ACC112 (cell line): ENCODE data around the gene CARHSP1.
"Not testable (repeated sequence)": the region's sequence is repeated elsewhere in the genome, so short reads cannot be mapped to it uniquely, and the experiment has no call there.

Experiments
- H2AFZ ChIP-seq: fragments of 200-600 bp; sonication (generic); one replicate; pipeline ENCODE4 v1.6.0; 2017; ENCODE audit warnings: antibody characterized with exemption, low read length; ENCODE audit not compliant: unreplicated experiment
- H3K27ac ChIP-seq: fragments of 200-600 bp; sonication (generic); 2 replicates; pipeline ENCODE4 v1.5.1; 2014; ENCODE audit warnings: low read depth, mild to moderate bottlenecking, antibody characterized with exemption, low read length, moderate library complexity
- H3K27me3 ChIP-seq: fragments of 200-600 bp; sonication (generic); 2 replicates; pipeline ENCODE4 v1.6.1; 2014; ENCODE audit warnings: mild to moderate bottlenecking, antibody characterized with exemption, low read length, moderate library complexity, mixed read lengths; ENCODE audit not compliant: insufficient read depth
- H3K36me3 ChIP-seq: fragments of 200-600 bp; sonication (generic); 2 replicates; pipeline ENCODE4 v1.6.1; 2016; ENCODE audit warnings: mild to moderate bottlenecking, antibody characterized with exemption, low read length, moderate library complexity, mixed read lengths; ENCODE audit not compliant: insufficient read depth
- H3K4me1 ChIP-seq: fragments of 200-600 bp; sonication (generic); one replicate; pipeline ENCODE4 v1.6.1; 2016; ENCODE audit warnings: low read length, mixed read lengths; ENCODE audit not compliant: insufficient read depth, unreplicated experiment, control insufficient read depth
- H3K4me3 ChIP-seq: fragments of 200-600 bp; sonication (generic); 2 replicates; pipeline ENCODE4 v1.5.1; 2014; ENCODE audit warnings: mild to moderate bottlenecking, low read depth, low read length
- H3K79me2 ChIP-seq: fragments of 200-600 bp; sonication (generic); one replicate; pipeline ENCODE4 v1.6.0; 2016; ENCODE audit warnings: low read length; ENCODE audit not compliant: control insufficient read depth, unreplicated experiment, insufficient read depth

The CARHSP1 gene

GRCh38 chr16:8882041-8882617 is 13.3 kb upstream of the CARHSP1 start, which contains the start of gene LITAFD:
LITAFD (plus strand) TSS chr16:8882351; CDS start chr16:8884356, 2,005 bp downstream.
- Histone ChIP-seq H3K36me3 (no peaks in the 10 kb centered on the region), H3K27ac (no peak within 1 kb of the TSS), H3K4me3 (no peak within 1 kb of the TSS), H3K4me1 (peaks cover 46% of the 10 kb centered on the region), H2AFZ (no peak within 1 kb of the TSS), H3K27me3 (no peaks in the 10 kb centered on the region), H3K79me2 (no peaks in the 10 kb centered on the region)

DNA sequence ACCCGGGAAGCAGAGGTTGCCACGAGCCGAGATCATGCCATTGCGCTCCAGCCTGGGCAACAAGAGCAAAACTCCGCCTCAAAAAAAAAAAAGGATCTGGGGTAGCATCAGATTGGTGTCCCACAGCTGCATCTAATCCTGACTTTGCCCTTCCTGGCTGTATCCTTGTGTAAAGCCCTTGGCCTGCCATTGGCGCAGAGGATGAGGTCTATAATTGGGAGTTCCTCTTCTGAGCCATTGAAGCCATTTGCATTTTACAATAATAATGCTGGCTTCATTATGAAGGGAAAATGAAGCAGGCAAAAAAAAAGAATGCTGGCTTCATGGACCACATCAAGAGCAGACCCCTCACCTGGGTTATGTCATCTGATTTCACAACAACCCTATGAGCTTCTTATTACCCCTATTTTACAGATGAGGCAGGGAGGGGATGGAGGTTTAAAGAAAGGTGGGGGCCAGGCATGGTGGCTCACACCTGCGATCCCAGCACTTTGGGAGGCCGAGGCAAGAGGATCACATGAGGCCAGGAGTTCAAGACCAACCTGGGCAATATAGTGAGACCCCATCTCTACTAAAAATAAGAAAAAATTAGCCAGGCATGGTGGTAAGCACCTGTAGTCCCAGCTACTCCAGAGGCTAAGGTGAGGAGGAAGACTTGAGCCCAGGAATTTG is 12.2 kb upstream of the CARHSP1 start:
- no peaks in the 10 kb centered on the region for H3K27me3 ChIP-seq
- no peak overlapping the region for H2AFZ ChIP-seq
- H3K4me3 ChIP-seq = no peak overlapping the region
- no peak overlapping the region for H3K27ac ChIP-seq
- no peaks in the 10 kb centered on the region for H3K36me3 ChIP-seq
- no peaks in the 10 kb centered on the region for H3K79me2 ChIP-seq
- peaks cover 34% of the 10 kb centered on the region for H3K4me1 ChIP-seq

DNA sequence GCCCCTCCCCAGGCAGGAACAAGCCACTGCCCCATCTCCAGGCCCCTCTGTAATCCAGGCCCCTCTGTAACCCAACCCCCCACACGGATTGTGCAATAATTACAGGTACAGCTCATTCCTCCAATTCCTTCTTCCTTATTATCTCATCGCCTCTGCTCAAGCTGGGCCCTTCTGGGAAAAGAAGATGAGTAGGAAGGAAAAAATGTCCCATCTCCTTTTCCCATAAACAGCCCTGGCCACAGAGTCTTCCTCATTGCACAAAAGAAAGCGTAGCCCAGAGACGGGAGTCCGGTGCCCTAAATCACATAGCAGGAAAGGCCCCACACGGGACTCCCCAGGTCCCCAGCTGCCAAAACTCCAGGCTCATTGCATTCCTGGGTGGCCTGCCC is 9.7 kb upstream of the CARHSP1 start:
- no peaks in the 10 kb centered on the region for H3K36me3 ChIP-seq
- H3K4me1 ChIP-seq = peaks cover 17% of the 10 kb centered on the region
- no peak overlapping the region for H3K4me3 ChIP-seq
- peak overlapping the region; percentile 62 for H3K27ac ChIP-seq
- no peaks in the 10 kb centered on the region for H3K79me2 ChIP-seq
- no peaks in the 10 kb centered on the region for H3K27me3 ChIP-seq
- H2AFZ ChIP-seq = peak overlapping the region; percentile 32

- Histone ChIP-seq H2AFZ (no peak overlapping the region), H3K36me3 (no peaks in the 10 kb centered on the region), H3K79me2 (no peaks in the 10 kb centered on the region), H3K27ac (peak overlapping the region; percentile 62; the same call in 1 of the 2 replicates), H3K27me3 (no peaks in the 10 kb centered on the region), H3K4me1 (peaks cover 17% of the 10 kb centered on the region), H3K4me3 (no peak overlapping the region)
Measured at GRCh38 chr16:8877894-8878522, 9.2 kb upstream of the CARHSP1 start.

DNA sequence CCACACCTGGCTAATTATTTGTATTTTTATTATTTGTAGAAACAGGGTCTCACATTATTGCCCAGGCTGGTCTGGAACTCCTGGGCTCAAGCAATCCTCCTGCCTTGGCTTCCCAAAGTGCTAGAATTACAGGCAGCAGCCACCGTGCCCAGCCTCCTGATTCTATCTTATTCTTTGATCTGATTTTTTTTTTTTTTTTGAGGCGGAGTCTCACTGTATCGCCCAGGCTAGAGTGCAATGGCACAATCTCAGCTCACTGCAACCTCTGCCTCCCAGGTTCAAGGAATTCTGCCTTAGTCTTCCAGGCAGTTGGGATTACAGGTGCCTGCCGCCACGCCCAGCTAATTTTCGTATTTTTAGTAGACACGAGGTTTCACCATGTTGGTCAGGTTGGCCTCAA is 6.5 kb upstream of the CARHSP1 start:
- not testable (repeated sequence) for H3K27ac ChIP-seq, H2AFZ ChIP-seq, H3K79me2 ChIP-seq, H3K36me3 ChIP-seq, H3K27me3 ChIP-seq, H3K4me3 ChIP-seq
- H3K4me1 ChIP-seq = peaks cover 27% of the 10 kb centered on the region

GRCh38 chr16:8874388-8874787 is 5.6 kb upstream of the CARHSP1 start:
- Histone ChIP-seq H3K79me2 (no peaks in the 10 kb centered on the region), H3K27me3 (no peaks in the 10 kb centered on the region), H2AFZ (no peak overlapping the region), H3K27ac (no peak overlapping the region), H3K4me1 (peaks cover 26% of the 10 kb centered on the region), H3K36me3 (no peaks in the 10 kb centered on the region), H3K4me3 (no peak overlapping the region)

DNA sequence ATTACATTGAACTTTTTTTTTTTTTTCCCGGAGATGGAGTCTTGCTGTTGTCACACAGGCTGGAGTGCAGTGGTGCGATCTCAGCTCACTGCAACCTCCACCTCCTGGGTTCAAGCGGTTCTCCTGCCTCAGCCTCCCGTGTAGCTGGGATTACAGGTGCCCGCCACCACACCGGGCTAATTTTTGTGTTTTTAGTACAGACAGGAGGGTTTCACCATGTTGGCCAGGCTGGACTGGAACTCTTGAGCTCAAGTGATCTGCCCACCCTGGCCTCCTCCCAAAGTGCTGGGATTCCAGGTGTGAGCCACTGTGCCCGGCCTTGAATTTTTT is 5.0 kb upstream of the CARHSP1 start:
- H3K36me3 ChIP-seq, H3K27ac ChIP-seq, H3K27me3 ChIP-seq, H3K4me3 ChIP-seq, H2AFZ ChIP-seq, H3K79me2 ChIP-seq: not testable (repeated sequence)
- H3K4me1 ChIP-seq = peaks cover 20% of the 10 kb centered on the region

GRCh38 chr16:8872967-8873865 is 4.4 kb upstream of the CARHSP1 start:
- Histone ChIP-seq H3K79me2 (no peaks in the 10 kb centered on the region), H3K27me3 (no peaks in the 10 kb centered on the region), H3K4me1 (peaks cover 14% of the 10 kb centered on the region), H2AFZ (no peak overlapping the region), H3K27ac (no peak overlapping the region), H3K4me3 (no peak overlapping the region), H3K36me3 (no peaks in the 10 kb centered on the region)

DNA sequence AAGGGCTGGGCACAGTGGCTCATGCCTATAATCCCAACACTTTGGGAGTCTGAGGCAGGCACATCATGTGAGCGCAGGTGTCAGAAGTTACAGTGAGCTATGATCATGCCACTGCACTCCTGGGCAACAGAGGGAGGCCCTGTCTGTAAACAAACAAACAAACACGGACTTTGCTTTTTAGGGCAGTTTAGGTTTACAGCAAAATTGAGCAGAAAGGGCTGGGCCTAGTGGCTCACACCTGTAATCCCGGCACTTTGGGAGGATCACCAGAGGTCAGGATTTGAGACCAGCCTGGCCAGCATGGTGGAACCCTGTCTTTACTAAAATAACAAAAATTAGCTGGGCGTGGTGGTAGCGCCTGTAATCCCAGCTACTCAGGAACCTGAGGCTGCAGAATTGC is 3.3 kb upstream of the CARHSP1 start:
- no peaks in the 10 kb centered on the region for H3K36me3 ChIP-seq
- H3K79me2 ChIP-seq = peaks cover 11% of the 10 kb centered on the region
- H2AFZ ChIP-seq = no peak overlapping the region
- H3K4me3 ChIP-seq = no peak overlapping the region
- no peak overlapping the region for H3K27ac ChIP-seq
- no peaks in the 10 kb centered on the region for H3K27me3 ChIP-seq
- peaks cover 10% of the 10 kb centered on the region for H3K4me1 ChIP-seq

GRCh38 chr16:8869988-8870241 is 1.1 kb upstream of the CARHSP1 start:
- peaks cover 10% of the 10 kb centered on the region for H3K4me1 ChIP-seq
- not testable (repeated sequence) for H3K27me3 ChIP-seq, H2AFZ ChIP-seq, H3K4me3 ChIP-seq, H3K27ac ChIP-seq, H3K36me3 ChIP-seq
- peaks cover 33% of the 10 kb centered on the region for H3K79me2 ChIP-seq
